OCI-M2 (cell line): Measurements from ENCODE around the gene POU4F1.
A peak's percentile ranks its signal among the peaks of the same experiment; 100 is the strongest.

Experiments used
- DNase-seq: peaks from one replicate; lab custom pipeline; 2025; ENCODE audit not compliant: unreplicated experiment; lab: John Stamatoyannopoulos, UW

Gene POU4F1

DNA sequence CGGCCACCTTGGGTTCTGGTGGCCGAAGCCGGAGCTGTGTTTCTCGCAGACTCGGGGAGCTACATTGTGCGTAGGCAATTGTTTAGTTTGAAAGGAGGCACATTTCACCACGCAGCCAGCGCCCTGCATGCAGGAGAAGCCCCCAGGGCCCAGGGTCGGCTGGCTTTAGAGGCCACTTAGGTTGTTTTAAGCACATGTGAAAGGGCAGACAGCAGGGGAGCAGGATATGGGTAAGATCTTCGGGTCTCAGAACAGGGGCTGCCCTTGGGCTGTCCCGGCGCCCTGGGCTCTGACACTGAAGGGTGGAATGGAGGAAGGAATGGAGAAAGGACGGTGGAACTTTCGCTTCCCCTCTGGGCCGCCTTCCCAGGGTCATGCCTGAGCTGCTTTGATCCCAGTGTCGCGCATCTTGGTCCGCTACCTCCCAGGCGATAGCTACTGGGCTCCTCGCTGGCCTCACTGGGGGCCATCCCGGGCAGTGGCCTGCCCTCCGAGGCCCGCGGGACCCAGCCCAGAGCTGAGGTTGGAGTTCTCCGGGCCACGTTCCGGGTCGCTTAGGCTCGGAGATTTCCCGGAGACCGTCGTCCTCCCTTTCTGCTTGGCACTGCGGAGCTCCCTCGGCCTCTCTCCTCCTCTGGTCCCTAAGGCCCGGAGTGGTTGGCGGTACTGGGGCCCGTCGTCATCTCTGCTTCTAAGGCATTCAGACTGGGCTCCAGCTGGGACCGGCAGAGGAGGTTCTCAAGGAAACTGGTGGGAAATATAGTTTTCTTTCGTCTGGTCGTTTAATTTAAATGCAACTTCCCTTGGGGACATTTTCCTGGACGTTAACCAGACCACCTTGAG lies 4.3 kb upstream of the POU4F1 start:
- no peak for DNase-seq

DNA sequence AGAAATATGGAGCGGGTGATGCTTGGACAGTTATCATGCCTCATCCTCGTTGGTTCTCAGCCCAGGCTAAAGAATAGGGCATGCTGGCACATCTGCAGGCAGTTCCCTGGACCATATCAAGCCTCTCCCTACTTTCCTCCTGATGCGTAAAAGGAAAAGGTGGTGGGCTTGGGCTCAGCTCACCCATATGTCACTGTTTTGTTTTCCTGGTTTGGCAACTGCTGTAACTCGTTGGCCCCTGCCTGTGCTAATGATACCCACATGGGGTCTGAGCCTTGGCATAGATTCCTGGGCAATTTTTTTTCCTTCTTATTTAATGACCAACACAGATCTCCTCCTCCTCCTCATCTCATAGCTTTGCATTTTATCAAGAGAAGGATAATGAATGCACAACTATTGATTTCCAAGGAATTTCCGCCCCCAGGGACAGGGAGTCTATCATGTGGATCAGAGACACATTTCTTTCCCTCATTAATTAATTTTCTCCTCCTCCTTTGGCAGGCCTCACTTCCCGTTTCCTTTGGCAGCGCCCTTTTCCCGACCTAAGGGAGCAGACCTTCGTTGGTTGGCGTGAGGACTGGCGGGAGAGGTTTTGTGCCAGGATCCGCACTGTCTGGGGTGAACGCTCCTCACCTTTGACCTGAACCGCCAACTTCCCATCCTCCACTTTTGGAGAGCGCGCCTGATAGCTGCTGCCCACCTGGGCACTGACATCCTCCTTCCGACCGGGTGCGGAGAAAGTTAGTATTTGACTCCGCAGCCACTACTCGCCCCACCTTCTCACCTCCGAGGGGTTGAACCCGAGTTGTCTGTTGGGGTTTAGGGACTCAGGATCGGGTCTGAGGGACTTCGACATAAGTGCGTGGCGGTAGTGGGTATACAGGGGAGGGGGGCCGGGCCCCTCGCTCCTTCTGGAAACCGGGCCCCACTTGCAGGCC lies 3.4 kb upstream of the POU4F1 start:
- no peak for DNase-seq

DNA sequence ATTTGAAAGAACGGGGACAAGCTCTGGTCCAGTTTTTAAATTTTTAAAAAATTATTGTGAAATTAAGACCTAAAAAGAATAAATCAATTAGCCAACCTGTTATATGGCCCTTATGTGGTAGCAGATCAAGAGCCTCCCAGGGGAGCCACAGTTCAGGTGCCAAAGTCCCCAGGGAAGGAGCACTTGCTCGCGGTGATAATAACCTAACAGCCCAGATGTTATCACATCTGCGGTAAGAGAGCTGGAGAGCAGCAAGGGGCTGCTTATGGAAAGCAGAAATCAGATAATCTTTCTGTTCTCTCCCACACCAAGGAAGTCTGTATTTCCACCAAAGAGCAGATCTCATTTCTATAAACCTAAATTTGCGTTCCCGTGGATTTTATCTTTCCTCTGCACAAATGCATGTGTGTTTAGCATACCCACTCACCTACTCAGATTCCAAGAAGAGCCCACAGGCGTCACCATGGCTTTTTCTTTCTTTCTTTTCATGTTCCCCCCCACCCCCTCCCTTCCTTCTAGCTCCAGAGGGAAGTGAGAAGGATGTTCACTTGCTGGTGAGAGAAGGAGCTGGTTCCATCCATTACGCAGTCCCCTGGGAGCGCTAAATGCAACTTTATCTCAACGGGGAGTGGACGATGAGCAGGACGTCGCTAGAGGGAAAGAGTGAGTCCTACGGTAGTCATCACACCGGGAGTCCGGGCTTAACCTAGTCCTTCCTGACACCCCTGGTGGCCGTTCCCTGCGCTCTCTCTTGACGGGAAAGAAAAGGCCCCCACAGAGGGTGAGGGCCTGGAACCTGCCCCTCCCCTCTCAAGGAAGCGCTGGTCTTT lies 1.6 kb upstream of the POU4F1 start:
- DNase-seq: no peak

DNA sequence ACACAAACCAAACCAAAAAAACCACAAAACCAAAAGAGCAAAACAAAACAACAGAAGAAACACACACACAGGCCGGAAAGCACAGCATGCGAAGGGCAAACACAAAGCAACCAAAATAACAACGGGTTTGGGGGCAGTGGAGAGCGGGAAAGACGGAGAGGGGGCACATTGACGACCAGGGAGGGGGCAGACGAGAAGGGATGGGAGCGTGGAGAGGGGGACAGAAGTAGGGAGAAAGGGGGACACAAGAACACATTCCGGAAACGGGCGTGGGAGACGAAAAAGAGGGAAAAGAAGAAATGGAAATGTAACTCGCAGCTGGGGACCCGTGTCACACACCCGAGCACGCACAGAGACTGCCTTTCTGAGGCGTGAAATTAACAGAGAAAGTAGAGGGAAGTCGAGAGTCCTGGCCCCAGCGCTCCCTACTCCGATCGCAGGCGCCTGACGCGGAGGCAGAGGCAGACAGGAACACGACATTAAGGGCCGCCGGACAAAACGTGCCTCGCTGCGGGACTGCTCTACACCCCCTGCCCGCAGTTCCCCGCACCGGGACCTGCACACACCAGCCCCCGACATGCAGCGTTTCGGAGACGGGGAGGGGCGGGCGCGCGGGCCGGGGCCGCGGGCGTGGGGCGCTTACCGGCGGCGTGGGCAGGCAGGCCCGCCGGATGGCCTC lies 652 bp downstream of the POU4F1 start:
- DNase-seq: no peak

DNA sequence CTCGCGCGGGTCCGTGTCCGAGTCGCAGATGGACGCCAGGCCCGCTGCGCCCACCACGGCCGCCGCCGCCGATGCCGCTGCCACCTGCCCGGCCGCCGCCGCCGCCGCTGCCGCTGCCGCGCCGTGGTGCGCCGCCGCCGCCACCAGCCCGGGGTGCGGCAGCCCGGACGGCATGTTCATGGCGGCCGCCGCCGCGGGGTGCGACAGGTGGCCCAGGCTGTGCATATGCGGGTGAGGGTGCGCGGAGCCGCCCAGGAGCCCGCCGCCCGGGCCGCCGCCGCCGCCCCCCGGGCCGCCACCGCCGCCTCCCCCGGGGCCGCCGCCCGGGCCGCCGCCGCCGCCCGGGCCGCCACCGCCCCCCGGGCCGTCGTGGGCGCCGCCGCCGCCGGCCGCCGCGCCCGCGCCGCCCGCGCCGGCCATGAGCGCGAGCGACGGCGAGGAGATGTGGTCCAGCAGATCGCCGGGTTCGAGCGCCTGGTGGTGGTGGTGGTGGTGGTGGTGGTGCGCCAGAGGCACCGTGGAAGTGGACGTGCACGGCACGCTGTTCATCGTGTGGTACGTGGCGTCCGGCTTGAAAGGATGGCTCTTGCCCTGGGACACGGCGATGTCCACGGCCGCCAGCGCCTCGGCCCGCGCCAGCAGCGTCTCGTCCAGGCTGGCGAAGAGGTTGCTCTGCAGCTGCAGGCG lies 1.3 kb downstream of the POU4F1 start:
- no peak for DNase-seq

DNA sequence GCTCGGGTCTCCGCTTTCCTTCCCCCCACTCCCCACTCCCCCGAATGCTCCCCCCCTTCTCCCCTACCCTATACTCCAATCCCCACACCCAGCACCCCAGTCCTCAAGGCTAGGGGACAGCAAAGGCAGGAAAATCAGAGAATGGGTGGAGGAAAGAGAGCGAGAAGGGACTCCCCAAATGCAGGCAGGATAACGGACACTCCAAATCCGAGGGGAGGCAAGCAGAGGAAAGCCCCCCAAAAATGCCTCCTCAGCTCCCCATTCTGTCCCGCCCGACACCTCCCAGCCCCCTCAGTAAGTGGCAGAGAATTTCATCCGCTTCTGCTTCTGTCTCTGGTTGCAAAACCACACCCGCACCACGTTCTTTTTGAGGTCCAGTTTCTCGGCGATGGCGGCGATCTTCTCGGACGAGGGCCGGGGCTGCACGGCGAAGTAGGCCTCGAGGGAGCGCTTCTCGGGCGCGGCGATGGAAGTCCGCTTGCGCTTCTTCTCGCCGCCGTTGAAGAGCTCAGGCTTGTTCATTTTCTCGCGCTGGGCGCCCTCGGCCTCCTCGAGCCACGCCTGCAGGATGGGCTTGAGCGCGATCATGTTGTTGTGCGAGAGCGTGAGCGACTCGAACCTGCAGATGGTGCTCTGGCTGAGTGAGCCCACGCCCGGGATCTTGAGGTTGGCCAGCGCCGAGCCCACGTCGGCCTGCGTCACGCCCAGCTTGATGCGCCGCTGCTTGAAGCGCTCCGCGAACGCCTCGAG lies 2.1 kb downstream of the POU4F1 start:
- no peak for DNase-seq

DNA sequence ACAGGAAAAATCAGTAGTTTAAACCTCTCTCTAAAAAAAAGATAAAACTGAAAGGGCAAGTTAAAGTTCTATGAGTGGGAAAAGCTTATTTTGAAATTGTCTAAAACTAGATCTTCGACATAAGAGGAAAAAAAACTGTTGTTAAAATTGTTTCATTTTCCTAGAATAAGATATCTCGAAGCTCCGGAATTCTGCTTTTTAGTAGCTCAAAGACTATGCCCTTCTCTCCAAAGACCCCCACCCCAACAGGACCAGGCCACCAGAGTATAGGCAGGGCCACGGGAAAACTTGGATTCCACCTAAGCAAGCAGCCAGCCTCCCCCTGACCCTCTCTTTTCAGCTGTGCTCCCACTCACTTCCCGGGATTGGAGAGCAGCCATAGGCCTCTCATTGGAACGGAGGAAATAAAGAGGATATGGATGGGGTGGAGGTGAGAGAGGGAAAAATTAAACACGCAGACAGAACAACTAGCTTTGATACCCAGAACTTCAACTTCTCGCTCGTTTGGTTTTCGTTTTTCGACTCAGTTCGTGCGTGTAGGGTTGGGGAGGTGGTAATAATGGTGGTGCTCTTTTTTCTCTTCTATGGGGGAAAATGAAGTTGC lies 3.0 kb downstream of the POU4F1 start:
- no peak for DNase-seq

DNA sequence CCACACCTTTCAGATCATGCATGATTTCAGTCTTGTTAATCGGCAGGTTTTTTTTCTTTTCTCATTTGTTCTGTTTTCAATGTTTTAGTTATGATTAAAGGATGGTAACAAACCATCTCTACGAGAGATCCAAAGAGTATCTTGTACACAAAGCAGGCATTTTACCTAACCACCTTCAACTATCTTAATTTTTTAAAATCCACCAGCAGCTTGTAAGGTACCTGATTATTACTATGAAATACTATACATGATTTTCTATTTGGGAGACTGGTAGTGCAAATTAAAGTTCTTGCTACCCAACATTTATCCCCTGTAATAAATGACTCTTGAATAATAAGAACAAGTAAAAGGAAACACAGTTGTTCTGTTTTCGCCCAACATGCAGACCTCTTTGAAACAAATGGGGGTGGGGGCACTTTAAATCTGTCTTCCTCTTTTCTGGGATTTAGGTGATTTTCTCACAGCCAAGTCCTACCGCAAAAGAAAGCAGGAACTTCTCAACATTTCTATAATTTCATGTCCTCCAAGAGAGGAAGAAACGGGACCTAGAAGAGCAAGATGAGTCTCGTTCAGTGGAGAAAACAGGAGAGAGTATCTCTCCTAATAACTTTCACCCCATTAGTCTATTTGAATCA lies 3.6 kb downstream of the POU4F1 start:
- no peak for DNase-seq

DNA sequence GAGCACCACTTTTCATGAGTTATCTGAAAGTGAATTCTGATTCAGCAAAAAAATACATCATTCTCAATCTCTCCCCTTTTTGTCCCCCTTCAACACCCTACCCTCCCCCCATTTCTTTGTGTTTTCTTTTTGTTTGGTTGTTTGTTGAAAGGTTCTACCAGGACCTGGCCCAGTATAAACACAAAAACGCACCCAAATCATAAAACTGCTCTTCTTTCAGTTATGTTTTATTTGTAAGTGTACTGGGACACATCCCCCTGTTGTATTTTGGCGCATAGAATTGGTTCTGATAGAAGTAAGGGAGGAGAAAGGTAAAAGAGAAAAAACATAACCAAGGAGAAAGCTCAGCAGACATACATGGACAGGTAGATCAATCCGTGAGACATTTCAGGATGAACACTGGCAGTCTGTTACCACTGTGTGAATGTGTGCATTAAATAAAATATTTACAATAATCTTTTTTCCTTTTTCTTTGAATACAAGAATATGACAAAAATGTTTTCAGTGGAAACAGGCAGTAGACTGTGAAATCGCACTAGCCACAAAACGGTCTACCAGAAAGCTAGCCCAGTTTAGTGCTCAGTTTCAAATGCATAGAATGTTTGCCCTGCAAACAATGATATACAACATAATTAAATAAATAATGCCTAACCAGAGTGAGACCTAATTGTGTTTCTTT lies 4.2 kb downstream of the POU4F1 start:
- DNase-seq: no peak

DNA sequence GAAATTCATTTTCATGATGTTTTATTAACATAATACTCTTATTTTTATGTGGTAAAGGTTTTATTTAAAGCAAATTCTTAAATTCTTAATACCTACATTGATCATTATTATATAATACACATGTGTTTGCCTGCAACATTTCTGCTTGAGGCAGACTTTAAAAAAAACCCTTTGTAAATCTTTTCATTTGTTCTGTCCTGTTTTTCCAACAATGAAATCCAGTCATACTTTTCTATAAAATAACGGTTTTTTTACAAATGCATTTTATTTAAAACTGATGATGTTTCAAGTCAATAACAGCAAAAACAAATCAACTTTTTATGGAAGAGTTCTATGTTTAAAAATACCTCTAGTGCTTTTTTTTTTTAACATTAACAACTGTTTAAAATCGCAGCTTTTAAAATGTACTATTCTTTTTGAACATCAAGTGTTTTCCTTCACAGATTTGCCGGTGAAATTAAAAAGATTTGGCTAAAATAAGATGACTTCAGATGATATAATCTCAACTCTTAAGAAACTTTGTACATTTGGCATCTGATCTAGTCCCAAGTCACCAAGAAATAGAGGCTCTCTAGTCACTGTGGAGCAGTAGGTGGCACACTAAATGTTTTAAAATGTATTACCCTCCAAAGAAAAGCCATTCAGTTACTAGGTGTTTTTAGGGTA lies 5.1 kb downstream of the POU4F1 start:
- DNase-seq: no peak

DNA sequence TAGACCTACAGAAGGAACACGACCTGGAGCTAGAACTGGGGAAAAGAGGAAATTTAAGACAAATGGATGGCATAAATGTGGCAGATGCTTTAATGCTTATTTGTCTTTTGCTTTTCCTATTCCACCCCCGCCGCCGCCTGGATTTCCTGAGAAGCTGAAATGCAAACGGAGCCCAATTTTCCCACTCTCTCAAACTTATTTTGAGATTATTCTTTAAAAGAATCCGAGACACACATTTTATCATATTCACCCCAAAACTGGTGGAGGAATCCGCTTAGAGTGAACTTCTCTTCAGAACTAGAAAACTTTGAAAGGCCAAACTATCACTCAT lies 5.8 kb downstream of the POU4F1 start:
- no peak for DNase-seq

DNA sequence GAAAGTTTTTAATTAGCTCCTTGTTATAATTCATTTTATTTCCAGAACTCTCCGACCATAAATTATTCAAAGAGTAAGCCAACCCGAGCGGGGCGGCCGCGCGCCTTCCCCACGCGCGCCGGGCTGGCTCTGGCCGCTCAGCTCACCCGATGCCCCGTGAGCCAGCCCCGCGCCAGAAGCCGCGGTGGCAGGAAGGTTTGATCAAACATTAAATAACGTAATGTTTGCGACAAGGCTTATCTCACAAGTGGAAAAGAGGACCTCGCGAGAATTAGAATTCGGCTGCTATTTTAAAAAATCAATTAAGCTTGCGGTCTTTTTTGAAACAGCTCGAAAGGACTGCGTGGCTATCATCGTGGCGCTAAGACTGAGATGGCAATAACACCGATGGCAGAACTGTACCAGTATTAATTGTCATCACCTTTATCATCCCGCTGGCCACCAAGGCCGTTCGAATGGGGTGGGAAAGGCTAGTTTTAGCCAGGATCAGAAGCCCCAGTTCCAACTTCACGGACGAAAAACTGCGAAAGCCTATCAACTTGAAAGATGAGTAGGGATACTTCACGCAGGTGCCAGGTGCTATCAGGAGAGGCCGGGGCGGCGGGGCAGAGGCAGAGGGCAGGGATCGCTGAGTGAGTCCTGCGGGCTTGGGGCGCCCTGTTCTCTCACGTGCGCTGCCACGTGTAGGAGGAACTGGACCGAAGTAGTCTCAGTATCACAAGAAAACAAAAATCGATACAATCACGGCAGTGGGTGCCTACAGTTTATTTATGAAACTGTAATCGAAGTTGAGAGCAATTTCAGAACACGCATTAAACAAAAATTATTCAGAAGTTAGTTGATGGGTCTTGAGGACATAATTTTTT lies 6.4 kb downstream of the POU4F1 start:
- no peak for DNase-seq

DNA sequence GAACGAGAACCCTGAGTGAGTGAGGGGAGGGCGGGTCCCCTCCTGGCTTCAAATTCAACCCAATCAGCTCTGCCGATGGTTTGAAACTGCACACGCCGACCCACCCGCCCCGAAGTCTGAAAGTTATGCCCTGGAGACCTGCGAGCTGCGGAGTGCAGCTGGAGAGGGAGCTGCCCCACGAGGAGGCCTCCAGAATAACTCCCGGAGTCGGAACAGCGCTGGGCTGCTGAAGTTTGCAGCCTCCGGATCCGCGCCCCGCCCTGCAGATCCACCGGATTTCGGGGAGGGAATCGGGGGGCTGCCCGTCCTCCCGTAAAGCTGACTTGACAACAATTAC lies 7.0 kb downstream of the POU4F1 start:
- DNase-seq: no peak

DNA sequence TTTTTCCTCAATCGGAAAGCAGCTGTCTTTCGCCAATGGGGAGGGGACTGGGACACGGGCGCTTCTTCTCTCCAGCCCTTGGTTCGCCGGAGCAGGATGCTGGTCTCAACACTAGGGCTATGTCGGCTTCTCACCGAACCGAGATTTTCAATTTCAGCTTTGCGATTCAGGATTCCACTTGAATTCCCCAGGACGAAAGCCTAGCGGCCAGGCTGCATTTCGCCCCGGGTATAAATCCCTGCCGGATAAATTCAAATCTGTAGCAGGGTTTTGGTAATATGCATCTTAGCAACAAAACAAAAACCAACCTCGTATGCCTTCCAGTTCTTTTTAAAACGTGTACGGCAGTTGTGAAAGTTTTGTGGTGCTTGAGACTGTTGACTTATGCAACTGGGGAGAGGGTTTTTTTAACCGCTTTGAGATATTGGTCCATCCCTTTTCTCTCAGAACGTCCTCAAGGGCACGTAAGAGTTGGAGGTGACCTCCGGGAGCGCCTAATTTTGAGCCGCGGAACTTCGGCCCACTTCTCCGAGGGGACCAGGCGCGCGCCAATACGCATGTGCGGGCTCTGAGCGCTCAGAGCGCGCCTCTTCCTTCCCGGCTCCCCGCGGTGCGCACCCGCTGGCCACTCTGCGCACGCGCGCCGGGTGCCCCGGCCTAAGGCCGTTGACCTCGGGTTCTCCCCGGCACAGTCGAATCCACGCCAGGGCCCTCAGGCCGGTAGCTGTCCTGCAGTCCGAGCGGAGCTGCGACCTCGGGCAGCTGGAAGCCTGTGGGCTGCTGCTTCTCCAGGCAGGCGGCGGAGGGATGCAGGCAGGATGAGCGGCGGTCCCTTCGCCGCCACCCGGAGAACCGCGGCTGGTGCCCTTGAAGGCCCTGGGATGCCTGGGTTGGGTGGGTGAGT lies 7.6 kb downstream of the POU4F1 start:
- peak; percentile 24 for DNase-seq

DNA sequence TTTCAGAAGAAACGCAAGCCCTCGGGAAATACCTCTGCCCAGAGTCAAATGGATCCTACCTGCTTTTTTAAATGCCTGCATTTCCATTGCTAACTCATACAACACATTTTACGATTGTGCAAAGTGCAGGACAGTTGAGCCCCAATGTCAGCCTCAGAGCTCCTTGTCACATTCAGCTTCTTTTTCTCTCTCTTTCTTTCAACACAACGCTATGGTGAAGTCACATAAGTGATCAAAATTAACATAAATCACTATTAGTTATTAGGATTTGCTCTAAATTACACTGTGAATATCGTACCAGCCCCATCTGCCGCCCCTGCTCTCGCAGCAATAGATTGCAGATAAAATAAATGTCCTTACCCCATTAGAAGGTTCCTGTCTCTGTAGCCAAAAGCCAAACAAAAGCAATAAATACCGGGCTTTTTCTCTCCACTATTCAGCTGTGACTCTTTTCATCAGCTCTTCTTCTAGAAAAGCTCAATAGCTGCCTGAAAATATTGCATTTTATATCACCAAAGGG lies 8.8 kb downstream of the POU4F1 start:
- no peak for DNase-seq
